ENCODE measurements around the gene YARS1.
"Not testable (repeated sequence)": the region's sequence is repeated elsewhere in the genome, so short reads cannot be mapped to it uniquely, and the experiment has no call there.

Gene YARS1

DNA sequence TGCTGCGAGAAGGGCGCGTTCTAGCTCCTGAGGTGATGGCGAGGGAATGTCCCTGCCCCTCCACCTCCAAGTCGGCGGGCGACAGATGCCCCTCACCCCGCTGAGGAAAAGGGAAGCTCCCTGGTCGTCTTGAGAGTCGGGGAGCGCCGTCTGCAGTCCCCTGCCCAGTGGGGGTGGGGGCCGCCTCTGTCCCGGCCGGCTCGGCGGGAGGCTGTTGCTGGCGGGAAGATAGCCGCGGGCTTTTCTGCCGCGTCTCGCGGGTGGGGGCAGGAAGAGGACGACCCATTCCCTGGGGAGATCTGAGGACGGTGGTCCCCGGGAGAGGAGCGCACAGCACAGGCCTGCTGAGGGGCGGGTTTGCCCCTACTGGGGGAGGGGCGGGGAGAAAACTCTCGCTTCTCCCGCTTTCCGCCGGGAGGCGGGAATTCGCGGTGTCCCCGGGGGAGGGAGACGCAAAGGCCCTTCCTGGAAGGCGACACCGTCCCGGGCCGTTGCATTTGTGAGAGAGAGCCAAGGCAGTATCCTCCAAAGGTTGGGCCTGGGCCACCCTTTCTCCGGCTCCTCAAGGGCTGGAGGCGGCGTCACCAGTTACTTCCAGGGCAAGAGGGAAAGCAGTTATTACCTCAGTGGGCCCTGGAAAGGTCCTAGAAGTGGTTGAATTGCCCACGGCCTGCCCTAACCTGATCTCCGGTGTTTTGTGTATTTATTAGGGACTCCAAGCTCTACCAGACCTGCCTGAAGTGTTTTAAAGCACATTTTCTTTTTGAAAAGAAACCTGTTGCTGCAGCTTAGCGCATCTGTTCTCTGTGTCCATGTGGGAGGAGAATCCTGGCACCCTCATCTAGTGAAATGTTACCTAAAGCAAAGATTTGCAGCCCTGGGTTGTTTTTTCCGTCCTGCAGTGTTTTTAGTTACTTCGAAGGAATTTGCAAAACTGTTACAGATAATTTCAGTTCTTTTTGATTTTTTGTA, 943 bp upstream of the YARS1 start:
- no peak for DNase-seq (ENCODE audit: low read depth in 2 of 2, low spot score in 1 of 2)

DNA sequence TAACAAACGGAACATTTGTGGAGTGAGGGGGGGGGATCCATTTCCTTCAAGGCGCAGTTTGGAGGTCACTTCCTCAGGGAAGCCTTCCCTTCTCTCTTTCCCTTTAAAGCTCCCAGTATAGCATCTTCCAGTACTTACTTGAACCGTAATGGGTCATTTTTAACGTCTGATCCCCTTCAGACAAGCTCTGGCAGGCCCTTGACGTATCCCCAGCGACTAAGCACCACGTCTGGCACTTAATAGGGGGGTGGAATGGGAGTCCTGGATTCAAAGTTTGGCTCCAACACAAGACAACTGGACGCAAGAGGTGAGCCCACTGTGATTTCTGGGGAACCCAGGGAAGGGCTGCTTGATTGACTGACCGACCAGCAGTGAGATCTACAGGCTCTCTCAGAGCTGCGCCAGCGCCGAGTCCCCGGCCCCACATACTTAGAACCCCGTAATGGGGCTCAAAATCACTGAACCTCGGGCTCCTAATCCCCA, 441 bp downstream of the YARS1 start:
- DNase-seq (ENCODE audit: low read depth in 2 of 2, low spot score in 1 of 2) = no peak

DNA sequence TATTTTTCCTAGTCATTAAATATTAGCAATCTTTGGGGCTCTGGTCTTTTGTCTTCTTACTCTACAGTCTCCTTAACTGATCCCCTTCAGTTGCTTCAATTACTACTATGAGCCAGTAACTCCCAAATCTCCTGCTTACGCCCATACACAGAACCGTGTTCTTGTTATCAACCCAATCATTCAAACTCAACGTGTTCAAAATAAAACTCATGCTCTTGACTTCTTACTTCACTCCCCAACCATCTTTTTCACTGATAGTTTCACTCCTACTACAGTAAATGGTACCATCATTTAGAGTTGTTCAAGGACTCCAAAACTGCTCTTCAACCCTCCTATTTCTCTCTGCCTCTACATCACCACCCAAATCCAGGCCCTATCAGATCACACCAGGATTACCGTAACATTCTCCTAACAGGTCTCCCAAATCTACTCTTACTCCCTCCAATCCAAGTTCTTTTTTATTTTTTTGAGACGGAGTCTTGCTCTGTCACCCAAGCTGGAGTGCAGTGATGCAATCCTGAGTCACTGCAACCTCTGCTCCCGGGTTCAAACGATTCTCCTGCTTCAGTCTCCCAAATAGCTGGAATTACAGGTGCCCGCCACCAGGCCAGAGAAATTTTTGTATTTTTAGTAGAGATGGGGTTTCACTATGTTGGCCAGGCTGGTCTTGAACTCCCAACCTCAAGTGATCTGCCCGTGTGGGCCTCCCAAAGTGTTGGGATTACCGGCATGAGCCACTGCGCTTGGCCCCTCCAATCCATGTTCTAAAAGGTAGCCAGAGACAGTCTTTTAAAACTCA, 3.0 kb downstream of the YARS1 start:
- no peak for DNase-seq (ENCODE audit: low read depth in 2 of 2, low spot score in 1 of 2)

DNA sequence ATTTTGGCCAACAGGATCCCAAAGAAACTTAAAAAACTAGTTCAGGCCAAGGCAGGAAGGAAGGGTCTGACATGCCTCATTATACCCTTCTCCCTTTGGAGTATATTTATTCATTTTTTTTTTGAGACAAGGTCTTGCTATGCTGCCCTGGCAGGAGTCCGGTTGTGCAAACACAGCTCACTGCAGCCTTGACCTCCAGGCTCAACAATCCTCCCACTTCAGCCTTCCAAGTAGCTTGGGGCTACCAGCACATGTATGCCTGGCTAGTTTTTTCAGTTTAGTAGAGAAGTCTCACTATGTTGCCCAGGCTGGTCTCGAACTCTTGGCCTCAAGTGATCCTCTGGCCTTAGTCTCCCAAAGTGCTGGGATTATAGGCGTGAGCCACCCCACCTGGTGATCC, 5.2 kb downstream of the YARS1 start:
- DNase-seq (ENCODE audit: low read depth in 2 of 2, low spot score in 1 of 2) = no peak

DNA sequence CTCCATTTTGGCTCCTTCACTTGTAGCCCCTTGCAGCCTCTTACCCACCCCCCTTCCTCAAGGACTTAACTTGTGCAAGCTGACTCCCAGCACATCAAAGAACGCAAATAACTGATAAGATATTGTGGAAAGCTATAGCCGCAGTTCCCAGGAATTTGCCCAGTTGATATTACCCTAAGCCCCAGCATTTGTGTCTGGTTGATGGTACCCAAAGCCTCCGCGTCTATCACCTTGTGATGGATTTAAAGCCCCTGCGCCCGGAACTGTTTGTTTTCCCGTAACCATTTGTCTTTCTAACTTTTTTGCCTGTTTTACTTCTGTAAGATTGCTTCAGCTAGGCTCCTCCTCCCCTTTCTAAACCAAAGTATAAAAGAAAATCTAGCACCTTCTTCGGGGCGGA, 5.9 kb downstream of the YARS1 start:
- DNase-seq (ENCODE audit: low read depth in 2 of 2, low spot score in 1 of 2) = no peak

DNA sequence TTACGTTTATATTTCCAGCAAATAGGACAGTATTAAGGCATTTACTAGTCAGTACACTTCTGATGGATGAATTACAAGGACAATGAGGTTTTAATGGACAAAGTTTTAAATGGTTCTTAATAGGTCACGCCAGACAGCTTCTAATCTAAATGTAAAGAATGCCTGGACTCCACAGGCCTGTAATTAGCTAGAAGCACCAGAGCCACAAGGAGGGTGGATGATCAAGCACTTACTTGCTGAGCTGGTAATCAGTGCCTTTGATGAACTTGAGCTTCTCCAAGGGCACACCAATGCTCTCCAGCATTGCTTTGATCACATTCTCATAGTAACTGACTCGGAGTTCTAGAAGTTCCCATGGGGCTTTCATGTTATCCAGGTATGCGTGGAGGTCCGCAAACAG, 6.8 kb downstream of the YARS1 start:
- DNase-seq (ENCODE audit: low read depth in 2 of 2, low spot score in 1 of 2) = no peak

DNA sequence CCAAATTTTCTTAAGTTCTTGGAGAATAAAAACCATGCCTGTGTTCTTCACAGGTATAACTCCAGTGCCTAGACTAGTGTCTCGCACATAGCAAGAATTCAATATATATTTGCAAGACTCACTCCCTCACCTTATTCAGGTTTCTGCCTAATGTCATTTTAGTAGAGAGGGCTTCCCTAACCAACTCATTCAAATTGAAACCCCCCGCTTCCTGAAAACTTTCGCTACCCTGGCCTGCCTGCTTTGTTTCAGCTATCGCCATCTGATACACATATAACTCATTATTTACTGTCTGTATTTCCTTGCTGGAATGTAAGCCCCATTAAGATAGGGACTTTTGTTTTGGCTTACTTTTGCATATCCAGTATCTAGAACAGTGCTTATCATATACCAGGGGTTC, 8.6 kb downstream of the YARS1 start:
- no peak for DNase-seq (ENCODE audit: low read depth in 2 of 2, low spot score in 1 of 2)

DNA sequence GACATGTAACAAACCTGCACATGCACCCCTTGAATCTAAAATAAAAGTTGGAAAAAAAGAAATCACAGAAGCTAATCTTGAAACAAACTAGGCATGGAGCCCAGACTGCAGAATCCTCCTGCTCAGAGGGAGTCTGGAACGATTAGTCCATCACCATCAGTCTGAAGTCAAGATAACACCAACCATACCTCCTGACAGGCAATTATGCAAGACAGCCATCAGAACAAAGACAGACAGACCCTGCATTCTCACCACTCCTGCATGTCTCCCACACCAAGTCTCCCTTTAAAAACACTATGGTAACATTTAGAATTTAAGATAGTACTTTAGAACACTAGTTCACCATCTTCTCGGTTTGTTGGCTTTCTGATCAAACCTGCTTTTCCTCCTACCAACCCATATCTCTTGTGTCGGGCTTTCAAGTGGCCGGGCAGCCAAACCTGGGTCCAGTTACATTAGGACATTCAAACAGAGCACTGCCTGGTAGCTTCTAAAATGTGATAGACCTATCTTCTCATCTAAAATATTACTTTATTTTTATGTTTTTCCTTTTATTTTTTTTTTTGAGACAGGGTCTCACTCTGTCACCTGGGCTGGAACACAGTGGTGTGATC, 10.1 kb downstream of the YARS1 start:
- no peak for DNase-seq (ENCODE audit: low read depth in 2 of 2, low spot score in 1 of 2)

DNA sequence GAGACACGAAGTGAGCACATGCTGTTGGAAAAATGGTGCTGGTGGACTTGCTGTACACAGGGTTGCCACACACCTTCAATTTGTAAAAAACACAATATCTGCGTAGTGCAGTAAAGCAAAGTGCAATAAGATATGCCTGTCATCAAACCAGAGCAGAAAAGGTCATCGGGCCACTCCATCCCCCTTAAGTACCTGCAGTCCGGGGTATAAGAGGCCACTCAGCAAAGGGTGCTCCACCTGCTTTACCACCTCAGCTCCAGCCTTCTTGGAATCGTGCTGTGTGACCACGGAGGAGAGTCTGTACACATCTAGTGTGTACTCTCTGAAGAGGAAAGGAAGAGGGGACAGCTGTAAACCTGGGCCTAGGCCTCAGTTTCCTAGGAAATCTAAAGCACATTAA, 10.9 kb downstream of the YARS1 start:
- DNase-seq (ENCODE audit: low read depth in 2 of 2, low spot score in 1 of 2) = no peak

DNA sequence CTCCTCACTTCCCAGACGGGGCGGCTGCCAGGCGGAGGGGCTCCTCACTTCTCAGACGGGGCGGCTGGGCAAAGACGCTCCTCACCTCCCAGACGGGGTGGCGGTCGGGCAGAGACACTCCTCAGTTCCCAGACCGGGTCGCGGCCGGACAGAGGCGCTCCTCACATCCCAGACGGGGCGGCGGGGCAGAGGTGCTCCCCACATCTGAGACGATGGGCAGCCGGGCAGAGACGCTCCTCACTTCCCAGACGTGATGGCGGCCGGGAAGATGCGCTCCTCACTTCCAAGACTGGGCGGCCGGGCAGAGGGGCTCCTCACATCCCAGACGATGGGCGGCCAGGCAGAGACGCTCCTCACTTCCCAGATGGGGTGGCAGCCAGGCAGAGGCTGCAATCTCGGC, 12.7 kb downstream of the YARS1 start:
- not testable (repeated sequence) for DNase-seq (ENCODE audit: low read depth in 2 of 2, low spot score in 1 of 2)

DNA sequence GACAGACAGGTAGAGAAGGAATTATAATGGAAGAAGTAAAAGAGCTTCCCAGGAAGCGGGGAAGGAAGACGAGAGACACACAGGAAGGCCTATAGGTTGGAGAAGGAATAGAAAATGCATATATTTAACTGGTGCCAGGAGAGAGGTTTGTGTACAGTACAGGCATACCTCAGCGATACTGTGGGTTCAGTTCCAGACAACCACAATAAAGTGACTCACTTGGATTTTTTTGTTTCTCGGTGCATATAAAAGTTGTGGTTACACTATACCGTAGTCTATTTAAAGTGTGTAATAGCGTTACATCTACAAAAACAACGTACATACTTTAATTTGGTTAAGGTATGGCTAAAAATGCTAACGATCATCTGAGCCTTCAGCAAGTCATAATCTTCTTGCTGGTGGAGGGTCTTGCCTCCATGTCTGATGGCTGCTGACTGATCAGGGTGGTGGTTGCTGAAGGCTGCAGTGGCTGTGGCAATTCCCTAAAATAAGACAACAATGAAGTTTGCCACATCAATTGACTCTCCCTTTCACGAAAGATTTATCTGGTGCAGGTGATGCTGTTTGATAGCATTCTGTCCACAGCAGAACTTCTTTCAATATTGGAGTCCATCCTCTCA, 16.0 kb downstream of the YARS1 start:
- no peak for DNase-seq (ENCODE audit: low read depth in 2 of 2, low spot score in 1 of 2)

DNA sequence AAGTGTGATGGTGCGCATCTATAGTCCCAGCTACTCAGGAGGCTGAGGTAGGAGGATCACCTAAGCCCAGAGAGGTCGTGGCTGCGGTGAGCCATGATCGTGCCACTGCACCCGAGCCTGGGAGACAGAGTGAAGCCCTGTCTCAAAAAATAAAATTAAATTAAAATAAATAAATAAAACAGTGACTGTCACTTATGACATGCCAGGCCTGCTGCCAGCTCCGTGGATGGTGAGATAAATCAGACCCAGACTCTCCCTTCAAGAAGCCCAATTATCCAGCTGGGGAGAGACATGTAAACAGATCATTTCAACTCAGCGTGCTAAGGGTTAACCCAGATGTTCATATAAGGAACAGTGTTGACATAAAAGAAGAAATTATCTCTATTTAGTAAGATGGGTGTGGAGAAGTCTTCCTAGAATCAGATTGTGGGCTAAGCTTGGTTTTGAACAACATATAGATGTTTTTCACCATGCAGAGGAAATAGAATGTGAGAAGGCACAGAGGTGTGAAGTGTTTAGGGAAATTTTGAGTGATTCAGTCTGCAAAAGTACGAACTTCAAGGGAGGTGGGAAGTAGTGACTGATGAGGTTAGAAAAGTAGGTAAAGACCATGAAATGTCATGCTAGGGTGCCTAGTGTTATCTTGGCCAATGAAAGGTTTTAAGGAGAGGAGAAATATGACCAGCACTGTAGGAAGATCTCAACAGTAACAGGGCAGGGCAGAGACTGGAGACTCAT, 18.3 kb downstream of the YARS1 start:
- DNase-seq (ENCODE audit: low read depth in 2 of 2, low spot score in 1 of 2) = no peak

DNA sequence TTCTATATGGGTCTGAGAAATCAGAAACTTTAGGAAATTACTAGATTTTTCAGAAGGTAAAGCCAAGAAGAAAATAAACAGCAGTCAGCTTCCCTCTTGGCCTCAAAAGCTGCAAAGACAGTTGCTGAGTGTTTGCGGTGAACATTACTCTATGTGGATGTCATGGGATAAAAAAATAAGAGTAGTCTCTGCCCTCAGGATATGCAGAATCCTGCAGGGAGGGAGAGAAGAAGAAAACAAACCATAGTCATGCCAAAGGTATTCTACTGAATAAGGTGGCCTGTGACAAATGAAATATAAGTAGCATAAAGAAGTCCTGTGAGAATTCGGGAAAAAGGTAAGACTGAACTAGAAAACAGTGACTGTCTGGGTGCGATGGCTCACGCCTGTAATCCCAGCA, 19.0 kb downstream of the YARS1 start:
- no peak for DNase-seq (ENCODE audit: low read depth in 2 of 2, low spot score in 1 of 2)

DNA sequence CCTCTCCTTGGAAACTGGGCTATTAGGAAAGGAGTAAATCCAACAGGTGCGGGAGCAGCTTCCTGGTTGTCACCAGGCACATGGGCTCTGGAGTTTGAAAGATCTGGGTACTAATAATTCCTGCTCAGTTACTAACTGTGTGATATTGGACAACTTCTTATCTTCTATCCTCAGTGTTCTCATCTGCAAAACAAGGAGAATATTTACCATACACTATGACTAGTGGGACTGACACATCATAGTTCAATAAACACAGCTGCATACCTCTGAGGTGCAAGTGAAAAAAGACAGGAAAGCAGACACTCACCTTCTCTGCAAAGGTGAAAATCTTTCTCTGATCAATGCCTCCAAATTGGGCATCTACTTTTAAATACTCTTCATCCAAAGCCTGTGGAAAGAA, 19.7 kb downstream of the YARS1 start:
- no peak for DNase-seq (ENCODE audit: low read depth in 2 of 2, low spot score in 1 of 2)

DNA sequence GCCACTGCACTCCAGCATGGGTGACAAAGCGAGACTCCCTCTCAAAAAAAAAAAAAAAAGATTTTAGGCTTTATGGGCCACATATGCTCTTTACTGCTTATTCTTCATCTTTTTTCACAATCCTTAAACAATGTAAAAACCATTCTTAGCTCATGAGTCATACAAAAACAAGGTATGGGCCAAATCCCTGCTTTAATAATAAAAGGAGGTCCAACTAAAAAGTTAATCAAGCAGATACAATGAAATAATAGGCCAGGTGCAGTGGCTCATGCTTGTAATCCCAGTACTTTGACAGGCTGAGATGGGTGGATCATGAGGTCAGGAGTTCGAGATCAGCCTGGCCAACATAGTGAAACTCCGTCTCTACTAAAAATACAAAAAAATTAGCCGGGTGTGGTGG, 21.4 kb downstream of the YARS1 start:
- not testable (repeated sequence) for DNase-seq (ENCODE audit: low read depth in 2 of 2, low spot score in 1 of 2)

DNA sequence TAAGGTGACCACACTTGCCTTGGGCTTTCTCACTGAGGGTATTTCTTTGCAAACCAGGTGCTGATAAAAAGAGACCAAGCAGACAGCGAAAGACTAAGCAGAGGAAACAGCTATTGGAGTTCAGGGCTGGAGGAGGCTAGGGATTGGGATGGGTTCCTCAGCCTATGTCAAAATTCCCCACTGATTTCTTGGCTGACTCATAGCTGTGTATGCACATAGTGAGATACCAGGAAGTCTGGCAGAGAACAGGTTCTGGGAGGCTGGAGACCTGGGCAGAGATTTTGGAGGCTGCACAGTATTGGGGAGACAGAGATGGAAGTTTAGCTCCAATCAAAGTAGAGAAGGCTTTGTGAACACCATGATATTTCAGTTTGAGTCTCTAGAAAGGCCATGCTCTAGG, 25.3 kb downstream of the YARS1 start:
- DNase-seq (ENCODE audit: low read depth in 2 of 2, low spot score in 1 of 2) = no peak

DNA sequence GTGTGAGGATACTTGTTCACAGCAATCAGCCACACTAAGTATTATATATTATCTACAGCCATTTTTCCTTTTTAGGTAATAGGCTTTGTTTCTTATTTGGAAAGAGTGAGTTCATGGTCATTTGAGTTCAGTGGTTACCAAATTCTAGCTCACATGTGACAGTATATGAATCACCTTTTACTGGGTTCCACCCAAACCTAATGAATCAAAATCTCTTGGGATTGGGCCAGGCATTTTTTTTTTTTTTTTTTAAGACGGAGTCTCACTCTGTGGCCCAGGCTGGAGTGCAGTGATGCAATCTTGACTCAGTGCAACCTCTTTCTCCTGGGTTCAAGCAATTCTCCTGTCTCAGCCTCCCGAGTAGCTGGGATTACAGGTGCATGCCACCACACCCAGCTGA, 27.8 kb downstream of the YARS1 start:
- DNase-seq (ENCODE audit: low read depth in 2 of 2, low spot score in 1 of 2) = not testable (repeated sequence)

DNA sequence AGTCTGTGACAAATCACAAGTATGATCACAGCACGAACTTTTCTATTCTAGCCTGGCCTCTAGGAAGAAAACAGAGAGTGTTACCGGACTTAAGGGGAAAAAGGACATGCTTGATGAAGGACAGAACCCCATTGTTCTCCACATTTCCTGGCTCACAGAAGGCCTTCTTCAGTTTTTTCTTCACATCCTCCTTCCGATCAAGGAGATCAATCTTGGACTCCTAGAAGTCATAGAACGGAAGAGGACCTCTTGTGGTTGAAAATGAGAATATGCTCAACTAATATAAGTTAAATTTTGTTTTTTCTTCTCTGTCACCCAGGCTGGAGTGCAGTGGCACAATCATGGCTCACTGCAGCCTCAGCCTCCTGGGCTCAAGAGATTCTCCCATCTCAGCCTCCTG, 30.3 kb downstream of the YARS1 start:
- DNase-seq (ENCODE audit: low read depth in 2 of 2, low spot score in 1 of 2) = no peak

DNA sequence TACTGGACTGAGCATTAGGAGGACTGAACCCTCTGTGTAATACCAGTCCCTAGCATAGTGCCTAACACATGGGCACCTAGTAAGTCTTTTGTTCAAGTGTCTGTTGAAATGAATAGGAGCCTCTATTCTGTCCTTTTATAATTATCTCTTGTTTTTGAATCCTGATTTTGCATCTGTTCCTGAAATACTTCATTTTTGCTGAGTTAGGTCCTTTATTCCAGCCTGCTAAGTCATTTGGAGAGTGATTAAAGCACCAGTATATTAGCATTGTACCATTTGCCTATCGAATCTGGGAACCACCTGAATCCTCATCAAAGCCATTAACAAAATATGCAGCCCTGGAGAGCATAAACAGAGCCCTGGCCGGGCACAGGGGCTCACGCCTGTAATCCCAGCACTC, 32.3 kb downstream of the YARS1 start:
- no peak for DNase-seq (ENCODE audit: low read depth in 2 of 2, low spot score in 1 of 2)

DNA sequence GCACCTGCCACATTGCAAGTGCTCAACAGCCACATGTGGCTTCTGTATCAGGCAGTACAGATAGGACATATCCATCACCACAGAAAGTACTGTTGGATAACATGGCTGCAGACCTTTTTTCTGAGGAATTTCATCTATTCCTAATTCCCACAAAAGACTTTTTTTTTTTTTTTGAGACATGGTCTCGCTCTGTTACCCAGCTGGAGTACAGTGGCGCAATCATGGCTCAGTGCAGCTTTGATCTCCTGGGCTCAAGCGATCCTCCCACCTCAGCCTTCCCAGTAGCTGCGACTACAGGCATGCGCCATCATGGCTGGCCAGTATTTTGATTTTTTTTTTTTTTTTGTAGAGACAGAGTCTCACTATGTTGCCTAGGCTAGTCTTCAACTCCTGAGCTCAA, 33.3 kb downstream of the YARS1 start:
- no peak for DNase-seq (ENCODE audit: low read depth in 2 of 2, low spot score in 1 of 2)

DNA sequence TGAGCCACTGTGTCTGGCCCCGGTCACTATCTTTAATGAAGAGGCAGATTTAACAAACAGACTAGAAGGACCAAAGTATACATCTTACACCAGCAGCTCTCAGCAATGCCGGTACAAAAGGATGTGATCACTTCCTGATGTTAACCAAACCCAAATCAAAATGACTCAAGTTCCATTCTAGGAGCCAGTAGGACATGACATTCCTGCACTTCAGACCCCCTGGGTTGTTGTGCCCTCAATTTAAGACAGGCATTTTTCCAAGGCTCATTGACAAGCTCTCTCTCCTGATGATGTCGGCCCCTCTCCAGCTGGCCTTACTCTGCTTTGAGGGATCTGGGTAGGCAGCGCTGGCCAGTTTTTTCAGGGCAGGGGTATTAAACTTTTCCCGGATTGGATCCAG, 35.1 kb downstream of the YARS1 start:
- DNase-seq (ENCODE audit: low read depth in 2 of 2, low spot score in 1 of 2) = no peak

Measured in stimulated activated CD8-positive, alpha-beta memory T cell treated with anti-CD3 and anti-CD28 coated beads, Interleukin-4, amount 100 ng/mL, for 4 hours (primary cell).